Stimulated activated effector memory CD8-positive, alpha-beta T cell treated with anti-CD3 and anti-CD28 coated beads, Interleukin-12 subunit alpha, Interleukin-12 subunit beta, amount 100 ng/mL, for 72 hours (primary cell): Measurements from ENCODE around the gene ZNF101.
A peak's percentile ranks its signal among the peaks of the same experiment; 100 is the strongest.

Experiments
- ATAC-seq: fragments of 150-1000 bp; cut with Tn5 transposase; 2 replicates; pipeline ENCODE4 v1.10.0; 2021
- DNase-seq, 2 donors: peaks; one replicate each; pipeline ENCODE4 v3.0.0; 2021 to 2022; ENCODE audit warnings: low spot score in 2 of 2
- H3K27ac Mint-ChIP-seq: one replicate; pipeline ENCODE4 v1.8.0; 2022; ENCODE audit warnings: mild to moderate bottlenecking, mixed read lengths
- H3K36me3 Mint-ChIP-seq: one replicate; pipeline ENCODE4 v1.8.0; 2022; ENCODE audit warnings: mild to moderate bottlenecking, mixed read lengths
- H3K4me1 Mint-ChIP-seq: one replicate; pipeline ENCODE4 v1.8.0; 2022; ENCODE audit warnings: mixed read lengths
- H3K4me3 Mint-ChIP-seq: one replicate; pipeline ENCODE4 v1.8.0; 2022; ENCODE audit warnings: mild to moderate bottlenecking, mixed read lengths
- H3K9me3 Mint-ChIP-seq: one replicate; pipeline ENCODE4 v1.8.0; 2022; ENCODE audit warnings: mixed read lengths

ZNF101 gene

DNA sequence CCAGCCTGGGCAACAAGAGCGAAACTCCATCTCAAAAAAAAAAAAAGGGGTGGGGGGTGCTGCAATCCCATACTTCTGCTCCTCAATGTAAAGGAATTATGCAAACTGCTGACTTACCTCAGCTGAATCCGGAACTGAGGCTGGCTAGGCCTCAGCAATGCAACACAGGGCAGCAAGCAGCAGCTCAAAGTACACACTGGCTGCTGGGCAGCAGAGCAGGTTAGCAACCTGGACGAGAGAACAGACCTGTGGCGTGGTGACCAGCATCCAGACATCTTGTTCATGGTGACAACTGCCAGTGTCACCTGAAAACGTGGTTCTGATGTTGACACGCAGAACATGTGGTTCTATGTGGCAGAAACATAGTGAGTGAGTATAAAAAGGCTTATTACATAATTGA is 36.2 kb downstream of the ZNF101 start:
- peaks cover 12% of the 10 kb centered on the region for H3K9me3 Mint-ChIP-seq
- H3K4me3 Mint-ChIP-seq, result no peak overlapping the region
- no peaks in the 10 kb centered on the region for H3K4me1 Mint-ChIP-seq
- no peak overlapping the region for H3K27ac Mint-ChIP-seq
- ATAC-seq, result no peak
- no peak for DNase-seq
- no peaks in the 10 kb centered on the region for H3K36me3 Mint-ChIP-seq

DNA sequence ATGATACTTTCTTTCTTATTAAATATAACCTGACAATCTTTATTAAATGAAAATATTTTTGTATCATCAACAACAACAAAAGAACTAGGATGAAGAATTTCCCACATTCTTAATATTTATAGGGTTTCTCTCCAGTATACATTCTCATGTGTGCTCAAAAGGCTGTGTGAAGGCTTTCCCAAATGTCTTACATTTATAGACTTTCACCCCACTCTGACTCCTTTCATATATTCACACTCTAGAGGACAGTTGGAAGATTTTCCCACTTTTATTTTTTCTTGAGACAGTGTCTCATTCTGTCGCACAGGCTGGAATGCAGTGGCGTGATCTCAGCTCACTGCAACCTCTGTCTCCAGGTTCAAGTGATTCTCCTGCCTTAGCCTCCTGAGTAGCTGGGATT is 41.9 kb downstream of the ZNF101 start:
- H3K9me3 Mint-ChIP-seq, result peaks cover 25% of the 10 kb centered on the region
- no peak for ATAC-seq
- no peak overlapping the region for H3K27ac Mint-ChIP-seq
- H3K4me1 Mint-ChIP-seq, result no peaks in the 10 kb centered on the region
- peaks cover 48% of the 10 kb centered on the region for H3K36me3 Mint-ChIP-seq
- no peak for DNase-seq
- no peak overlapping the region for H3K4me3 Mint-ChIP-seq

DNA sequence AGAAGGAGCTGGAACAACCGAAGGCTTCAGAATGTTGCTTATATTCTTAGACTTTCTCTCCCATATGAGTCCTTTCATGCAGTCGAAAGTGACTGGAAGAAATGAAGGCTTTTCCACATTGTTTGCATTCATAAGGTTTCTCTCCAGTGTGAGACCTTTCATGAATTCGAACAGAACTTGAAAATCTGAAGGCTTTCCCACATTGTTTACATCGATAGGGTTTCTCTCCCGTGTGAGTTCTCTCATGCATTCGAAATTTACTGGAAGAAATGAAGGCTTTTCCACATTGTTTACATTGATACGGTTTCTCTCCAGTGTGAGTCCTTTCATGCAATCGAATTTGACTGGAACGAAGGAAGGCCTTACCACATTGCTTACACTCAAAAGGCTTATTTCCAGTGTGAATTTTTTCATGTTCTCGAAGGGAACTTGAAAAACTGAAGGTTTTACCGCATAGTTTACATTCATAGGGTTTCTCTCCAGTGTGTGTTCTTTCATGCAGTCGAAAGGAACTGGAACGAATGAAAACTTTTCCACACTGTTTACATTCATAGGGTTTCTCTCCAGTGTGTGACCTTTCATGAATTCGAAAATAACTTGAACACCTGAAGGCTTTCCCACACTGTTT is 42.8 kb downstream of the ZNF101 start:
- peaks cover 24% of the 10 kb centered on the region for H3K9me3 Mint-ChIP-seq
- H3K4me3 Mint-ChIP-seq, result no peak overlapping the region
- no peak for ATAC-seq
- H3K36me3 Mint-ChIP-seq, result peaks cover 48% of the 10 kb centered on the region
- no peaks in the 10 kb centered on the region for H3K4me1 Mint-ChIP-seq
- H3K27ac Mint-ChIP-seq, result no peak overlapping the region
- no peak for DNase-seq

DNA sequence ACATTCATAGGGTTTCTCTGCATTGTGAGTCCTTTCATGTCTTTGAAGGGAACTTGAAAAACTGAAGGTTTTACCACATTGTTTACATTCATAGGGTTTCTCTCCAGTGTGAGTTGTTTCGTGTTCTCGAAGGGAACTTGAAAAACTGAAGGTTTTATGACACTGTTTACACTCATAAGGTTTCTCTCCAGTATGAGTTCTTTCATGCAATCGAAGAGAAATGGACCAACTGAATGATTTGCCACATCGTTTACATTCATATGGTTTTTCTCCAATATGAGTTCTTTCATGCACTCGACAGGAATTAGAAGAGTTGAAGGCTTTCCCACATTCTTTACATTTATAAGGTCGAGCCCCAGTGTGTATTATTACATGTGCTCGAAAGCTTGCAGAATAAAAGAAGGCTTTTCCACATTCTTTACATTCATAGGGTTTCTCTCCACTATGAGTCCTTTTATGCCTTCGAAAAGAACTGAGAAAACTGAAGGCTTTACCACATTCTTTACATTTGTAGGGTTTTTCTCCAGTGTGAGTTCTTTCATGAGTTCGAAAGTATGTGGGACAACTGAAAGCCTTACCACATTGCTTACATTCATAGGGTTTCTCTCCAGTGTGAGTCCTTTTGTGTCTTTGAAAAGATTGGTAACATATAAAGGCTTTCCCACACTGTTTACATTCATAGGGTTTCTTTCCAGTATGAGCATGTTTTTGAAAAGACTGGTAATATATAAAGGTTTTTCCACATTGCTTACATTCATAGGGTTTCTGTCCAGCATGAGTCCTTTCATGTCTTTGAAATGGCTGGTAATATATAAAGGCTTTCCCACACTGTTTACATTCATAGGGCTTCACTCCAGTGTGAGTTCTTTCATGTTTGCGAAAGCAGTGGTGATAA is 43.5 kb downstream of the ZNF101 start:
- Mint-ChIP-seq H3K9me3 (peaks cover 27% of the 10 kb centered on the region), H3K36me3 (peaks cover 53% of the 10 kb centered on the region), H3K27ac (no peak overlapping the region), H3K4me1 (no peaks in the 10 kb centered on the region), H3K4me3 (no peak overlapping the region)
- DNase-seq (no peak), ATAC-seq (no peak)

DNA sequence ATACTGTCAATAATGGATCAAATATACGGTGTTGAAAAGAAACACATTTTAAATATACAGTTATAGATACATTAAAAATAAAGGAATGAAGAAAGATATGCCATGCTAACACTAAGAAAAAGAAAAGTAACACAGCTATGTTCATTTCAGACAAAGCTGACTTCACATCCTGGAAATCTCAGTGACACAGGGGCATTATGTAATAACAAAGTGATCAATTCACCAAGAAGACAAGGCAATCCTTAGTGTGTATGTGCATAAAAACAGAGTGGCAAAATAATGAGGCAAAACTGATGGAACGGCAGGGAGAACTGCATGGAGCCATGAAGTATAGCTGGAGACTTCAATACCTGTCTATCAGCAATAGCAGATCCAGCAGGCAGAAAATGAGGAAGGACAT is 51.2 kb downstream of the ZNF101 start:
- ATAC-seq, result no peak
- no peak overlapping the region for H3K27ac Mint-ChIP-seq
- DNase-seq, result no peak
- H3K4me1 Mint-ChIP-seq, result peaks cover 23% of the 10 kb centered on the region
- peaks cover 51% of the 10 kb centered on the region for H3K9me3 Mint-ChIP-seq
- no peak overlapping the region for H3K4me3 Mint-ChIP-seq
- H3K36me3 Mint-ChIP-seq, result peaks cover 21% of the 10 kb centered on the region

DNA sequence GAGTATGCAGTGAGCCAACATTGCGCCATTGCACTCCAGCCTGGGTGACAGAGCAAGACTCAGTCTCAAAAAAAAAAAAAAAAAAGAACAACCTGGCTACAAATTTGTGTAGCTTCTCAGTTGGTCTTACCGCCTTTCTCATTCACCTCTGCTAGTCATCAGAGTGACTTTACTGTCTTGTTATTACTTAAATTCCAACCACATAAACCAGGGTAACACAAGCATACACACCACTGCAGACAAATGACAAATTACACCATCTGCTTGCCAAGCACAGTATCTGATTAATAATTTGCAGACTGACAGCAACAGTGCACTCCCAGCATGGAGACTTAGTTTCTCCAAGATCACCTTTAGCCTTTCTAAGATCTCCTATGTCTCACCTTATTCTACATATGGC is 53.3 kb downstream of the ZNF101 start:
- ATAC-seq, result peak; percentile 39
- H3K36me3 Mint-ChIP-seq, result peaks cover 15% of the 10 kb centered on the region
- H3K4me3 Mint-ChIP-seq, result no peak overlapping the region
- DNase-seq, result no peak
- peaks cover 50% of the 10 kb centered on the region for H3K9me3 Mint-ChIP-seq
- H3K27ac Mint-ChIP-seq, result peak overlapping the region; percentile 38
- H3K4me1 Mint-ChIP-seq, result peaks cover 37% of the 10 kb centered on the region

DNA sequence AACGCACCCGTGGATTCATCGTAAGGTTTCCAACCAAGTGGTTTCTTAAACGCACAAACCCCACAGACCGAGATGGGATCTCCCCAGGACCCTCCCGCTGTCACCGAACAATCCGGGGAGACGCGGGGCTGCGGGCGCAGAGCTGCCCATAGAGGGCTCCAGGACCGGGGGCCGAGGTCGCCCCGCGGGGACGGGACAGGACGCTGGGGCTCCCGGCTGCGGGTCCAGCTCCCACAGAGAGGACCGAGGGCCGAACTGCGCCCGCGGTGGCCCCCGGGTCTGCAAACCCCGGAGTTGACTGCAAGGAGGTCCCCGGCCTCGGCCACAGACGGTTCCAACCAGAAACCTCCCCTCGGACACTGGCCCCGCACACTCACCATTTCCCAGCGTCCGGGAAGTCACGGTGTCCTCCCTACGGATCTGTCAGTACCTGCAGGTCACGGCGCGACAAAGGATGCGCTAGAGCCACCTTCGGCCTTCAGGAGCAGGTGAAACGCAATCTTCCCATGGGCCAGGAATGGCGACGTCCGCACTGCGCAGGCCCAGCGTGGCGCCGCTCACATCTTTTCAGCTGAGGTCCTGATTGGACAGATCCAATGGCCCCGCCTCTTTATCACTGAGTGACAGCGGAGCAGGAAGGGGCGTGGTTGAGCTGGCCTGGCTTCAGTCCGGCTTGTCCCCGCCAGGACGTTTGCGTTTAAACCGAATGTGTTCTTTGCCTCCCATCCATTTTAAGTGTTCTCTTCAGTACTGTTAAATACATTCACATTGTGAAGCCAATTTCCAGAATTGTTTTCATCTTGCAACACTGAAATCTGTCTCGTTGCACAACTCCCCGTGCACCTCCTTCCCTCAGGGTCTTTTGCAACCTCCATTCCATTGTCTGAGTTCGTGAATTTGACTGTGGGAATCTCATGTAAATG is 64.2 kb downstream of the ZNF101 start, which contains the start of gene ZNF14:
ZNF14 (minus strand) TSS at position 534 of the 923 bp plus-strand sequence; CDS start at position 380, 154 bp downstream.
- peak; percentile 80 to 94 for DNase-seq
- ATAC-seq, result peak; percentile 100
- peak within 1 kb of the TSS; percentile 94 for H3K4me3 Mint-ChIP-seq
- H3K4me1 Mint-ChIP-seq, result peaks cover 18% of the 10 kb centered on the region
- peak within 1 kb of the TSS; percentile 93 for H3K27ac Mint-ChIP-seq
- no peaks in the 10 kb centered on the region for H3K9me3 Mint-ChIP-seq
- peaks cover 41% of the 10 kb centered on the region for H3K36me3 Mint-ChIP-seq
